Panc1 (cell line): ENCODE results near the gene GFAP. TPM values are rescaled to one million over a fixed set of nuclear protein-coding genes. Genes with fewer than 3 reads are reported as not detected.

ENCODE experiments used
- ATAC-seq: fragments of 200-7000 bp; cut with Tn5 transposase; 2 replicates; pipeline ENCODE4 v1.9.1; 2020; ENCODE audit warnings: mild to moderate bottlenecking, moderate library complexity
- BruUV-seq: library from RNA; stranded (reverse); fragments of 400-500 nt; replicated peaks from 2 replicates; lab custom pipeline; 2021; lab: Mats Ljungman, UMichigan
- CTCF ChIA-PET: fragments of 300-600 bp; sonication (Branson Sonifier 250); formaldehyde crosslinking; loops from one replicate; lab custom pipeline; 2022; ENCODE audit warnings: antibody characterized with exemption; lab: Charles Lee
- POLR2A ChIA-PET: fragments of 300-600 bp; sonication (Branson Sonifier 250); formaldehyde crosslinking; loops from one replicate; lab custom pipeline; 2022; ENCODE audit warnings: antibody characterized with exemption; lab: Charles Lee
- DNase-seq: peaks from one replicate; pipeline ENCODE4 v3.0.0-alpha.2; 2010; ENCODE audit warnings: low read depth, low spot score
- H3K27ac ChIP-seq: 2 replicates; pipeline ENCODE4 v1.5.1; 2011; ENCODE audit warnings: mild to moderate bottlenecking, low read length, inconsistent platforms
- H3K27me3 ChIP-seq: fragments of 200-500 bp; sonication (Bioruptor generic); 2 replicates; pipeline ENCODE4 v1.6.0; 2014; ENCODE audit warnings: low read length, inconsistent platforms; ENCODE audit not compliant: control insufficient read depth, insufficient read depth
- H3K36me3 ChIP-seq: fragments of 200-500 bp; sonication (Bioruptor generic); 2 replicates; pipeline ENCODE4 v1.5.1; 2014; ENCODE audit warnings: inconsistent platforms, mild to moderate bottlenecking, low read length, moderate library complexity; ENCODE audit not compliant: control insufficient read depth, insufficient read depth
- H3K4me1 ChIP-seq: 2 replicates; pipeline ENCODE4 v1.5.1; 2011; ENCODE audit warnings: inconsistent platforms, mild to moderate bottlenecking, low read length, moderate library complexity; ENCODE audit not compliant: control insufficient read depth, insufficient read depth
- H3K4me3 ChIP-seq, 2 experiments: 2 replicates each; pipeline ENCODE4 v1.5.1; 2011 to 2012; ENCODE audit warnings: low read depth in 2 of 2, low read length in 2 of 2, mild to moderate bottlenecking in 2 of 2, inconsistent platforms in 1 of 2, moderate library complexity in 1 of 2
- H3K9me3 ChIP-seq: fragments of 200-500 bp; sonication (Bioruptor generic); 2 replicates; pipeline ENCODE4 v1.5.1; 2014; ENCODE audit warnings: low read depth, mild to moderate bottlenecking, inconsistent platforms, low read length, moderate library complexity; ENCODE audit not compliant: control insufficient read depth, insufficient read depth
- CTCF ChIP-seq: fragments of 450-650 bp; IDR thresholded peaks from 2 replicates; pipeline ENCODE4 v1.5.1; 2017; ENCODE audit warnings: mild to moderate bottlenecking
- POLR2AphosphoS5 ChIP-seq: IDR thresholded peaks from 2 replicates; pipeline ENCODE4 v1.6.1; 2012; ENCODE audit warnings: mild to moderate bottlenecking, low read depth, low read length, moderate library complexity
- SIN3A ChIP-seq: IDR thresholded peaks from 2 replicates; pipeline ENCODE4 v1.6.1; 2012; ENCODE audit warnings: low read depth, mild to moderate bottlenecking, low read length, moderate library complexity, borderline replicate concordance; ENCODE audit not compliant: insufficient read depth
- TCF7L2 ChIP-seq: IDR thresholded peaks from 2 replicates; pipeline ENCODE4 v1.6.1; 2011; ENCODE audit warnings: mild to moderate bottlenecking, low read depth, low read length, inconsistent platforms
- in situ Hi-C: cut with HindIII; loops from 2 replicates; pipeline ENCODE4 v1.10.0; 2016; ENCODE audit warnings: low sequenced_read_pairs, low pct_unique_long_range_greater_than_20kb
- intact Hi-C: fragments of 100-400 bp; cut with micrococcal nuclease; formaldehyde crosslinking; loops from one replicate; pipeline ENCODE4 v1.10.0; 2022; ENCODE audit not compliant: unreplicated experiment
- total RNA-seq: library from RNA; stranded (reverse); gene quantifications from one replicate; pipeline ENCODE4 v1.2.1, GENCODE V29; 2021; ENCODE audit not compliant: unreplicated experiment
- TF ChIP-seq, protein P1 (sequence below), 2 experiments: IDR thresholded peaks; 2 replicates each; pipeline ENCODE4 v1.6.1; 2011 to 2012; ENCODE audit warnings: low read depth in 2 of 2, control low read depth in 1 of 2, low read length in 1 of 2, mild to moderate bottlenecking in 1 of 2, moderate library complexity in 1 of 2; ENCODE audit not compliant: insufficient read depth in 1 of 2

The GFAP gene
- total RNA-seq, 1 experiment from 2014 or later: not detected

- ChIA-PET CTCF (no interaction called here), POLR2A (no interaction called here)
- TF ChIP-seq SIN3A (no peak), CTCF (no peak), POLR2AphosphoS5 (no peak), TCF7L2 (no peak)
- TF ChIP-seq, protein P1, sequence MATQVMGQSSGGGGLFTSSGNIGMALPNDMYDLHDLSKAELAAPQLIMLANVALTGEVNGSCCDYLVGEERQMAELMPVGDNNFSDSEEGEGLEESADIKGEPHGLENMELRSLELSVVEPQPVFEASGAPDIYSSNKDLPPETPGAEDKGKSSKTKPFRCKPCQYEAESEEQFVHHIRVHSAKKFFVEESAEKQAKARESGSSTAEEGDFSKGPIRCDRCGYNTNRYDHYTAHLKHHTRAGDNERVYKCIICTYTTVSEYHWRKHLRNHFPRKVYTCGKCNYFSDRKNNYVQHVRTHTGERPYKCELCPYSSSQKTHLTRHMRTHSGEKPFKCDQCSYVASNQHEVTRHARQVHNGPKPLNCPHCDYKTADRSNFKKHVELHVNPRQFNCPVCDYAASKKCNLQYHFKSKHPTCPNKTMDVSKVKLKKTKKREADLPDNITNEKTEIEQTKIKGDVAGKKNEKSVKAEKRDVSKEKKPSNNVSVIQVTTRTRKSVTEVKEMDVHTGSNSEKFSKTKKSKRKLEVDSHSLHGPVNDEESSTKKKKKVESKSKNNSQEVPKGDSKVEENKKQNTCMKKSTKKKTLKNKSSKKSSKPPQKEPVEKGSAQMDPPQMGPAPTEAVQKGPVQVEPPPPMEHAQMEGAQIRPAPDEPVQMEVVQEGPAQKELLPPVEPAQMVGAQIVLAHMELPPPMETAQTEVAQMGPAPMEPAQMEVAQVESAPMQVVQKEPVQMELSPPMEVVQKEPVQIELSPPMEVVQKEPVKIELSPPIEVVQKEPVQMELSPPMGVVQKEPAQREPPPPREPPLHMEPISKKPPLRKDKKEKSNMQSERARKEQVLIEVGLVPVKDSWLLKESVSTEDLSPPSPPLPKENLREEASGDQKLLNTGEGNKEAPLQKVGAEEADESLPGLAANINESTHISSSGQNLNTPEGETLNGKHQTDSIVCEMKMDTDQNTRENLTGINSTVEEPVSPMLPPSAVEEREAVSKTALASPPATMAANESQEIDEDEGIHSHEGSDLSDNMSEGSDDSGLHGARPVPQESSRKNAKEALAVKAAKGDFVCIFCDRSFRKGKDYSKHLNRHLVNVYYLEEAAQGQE (IDR thresholded peaks at IDR 0.05; ENCODE audit: insufficient read depth in 1 of 2, low read depth in 2 of 2, low read length in 1 of 2): no peak
- no peak overlapping the region for H3K27ac ChIP-seq
- no peak for ATAC-seq
- intact Hi-C loops: no loop called here
- H3K4me1 ChIP-seq: no peaks in the 10 kb centered on the region
- no peak for DNase-seq
- peaks cover 25% of the 10 kb centered on the region for H3K36me3 ChIP-seq
- no TSS peak for BruUV-seq
- H3K27me3 ChIP-seq: no peaks in the 10 kb centered on the region
- no peaks in the 10 kb centered on the region for H3K9me3 ChIP-seq
- no peak overlapping the region for H3K4me3 ChIP-seq
- in situ Hi-C loops: no loop called here
Observed at GRCh38 chr17:44879376-44879775, 35.9 kb downstream of the GFAP start.

- ATAC-seq: no peak
- in situ Hi-C loops: no loop called here
Observed at GRCh38 chr17:44878627-44879221, 36.6 kb downstream of the GFAP start.

More at GRCh38 chr17:44878627-44879221, 36.6 kb downstream of the GFAP start:
- ChIA-PET POLR2A (no interaction called here), CTCF (no interaction called here)
- no peaks in the 10 kb centered on the region for H3K9me3 ChIP-seq
- no peaks in the 10 kb centered on the region for H3K27me3 ChIP-seq
- intact Hi-C loops: no loop called here
- H3K27ac ChIP-seq: no peak overlapping the region
- TF ChIP-seq CTCF (peak; percentile 64; the same call in 1 of the 2 replicates), POLR2AphosphoS5 (no peak), SIN3A (no peak)
- TF ChIP-seq, protein P1 (IDR thresholded peaks at IDR 0.05; ENCODE audit: insufficient read depth in 1 of 2, low read depth in 2 of 2, low read length in 1 of 2): no peak
- no peak for DNase-seq
- no peak overlapping the region for H3K4me3 ChIP-seq
- no peaks in the 10 kb centered on the region for H3K4me1 ChIP-seq
- BruUV-seq: no TSS peak
- peaks cover 28% of the 10 kb centered on the region for H3K36me3 ChIP-seq
